Astrocyte of the cerebellum (primary cell): ENCODE data around the gene USP48.

Source experiments
- DNase-seq: peaks from one replicate; pipeline ENCODE4 v3.0.0-alpha.2; 2011; ENCODE audit warnings: low read depth
- H3K4me3 ChIP-seq: 2 replicates; pipeline ENCODE4 v1.5.1; 2011; ENCODE audit warnings: mild to moderate bottlenecking, low read depth, low read length, moderate library complexity
- CTCF ChIP-seq: IDR thresholded peaks from 2 replicates; pipeline ENCODE4 v1.5.1; 2012; ENCODE audit warnings: low read length, low read depth, moderate library complexity, mild to moderate bottlenecking; ENCODE audit errors: missing control alignments
- in situ Hi-C: cut with HindIII; loops from 2 replicates; pipeline ENCODE4 v1.10.0; 2017; ENCODE audit warnings: low sequenced_read_pairs

Gene USP48

GRCh38 chr1:21721295-21721985 lies 61.5 kb downstream of the USP48 start:
- in situ Hi-C loops, result loop anchor here (10.0 kb wide), 1 partner anchor 243 kb away; no protein-coding TSS in a partner anchor
- TF ChIP-seq CTCF, result no peak
- no peak overlapping the region for H3K4me3 ChIP-seq
- DNase-seq, result no peak

GRCh38 chr1:21716169-21716568 lies 66.8 kb downstream of the USP48 start:
- no peak for TF ChIP-seq CTCF
- DNase-seq, result no peak
- H3K4me3 ChIP-seq, result no peak overlapping the region
- in situ Hi-C loops, result no loop called here

GRCh38 chr1:21707891-21708290 lies 75.1 kb downstream of the USP48 start:
- TF ChIP-seq CTCF, result no peak
- no peak for DNase-seq
- in situ Hi-C loops, result no loop called here
- H3K4me3 ChIP-seq, result no peak overlapping the region

GRCh38 chr1:21707086-21707840 lies 75.7 kb downstream of the USP48 start:
- in situ Hi-C loops, result no loop called here
- TF ChIP-seq CTCF, result no peak
- no peak for DNase-seq
- H3K4me3 ChIP-seq, result no peak overlapping the region

- no peak for TF ChIP-seq CTCF
- DNase-seq, result no peak
- no peak overlapping the region for H3K4me3 ChIP-seq
- in situ Hi-C loops, result no loop called here
Observed at GRCh38 chr1:21706151-21706835, 76.7 kb downstream of the USP48 start.

GRCh38 chr1:21705303-21705980 lies 77.5 kb downstream of the USP48 start:
- H3K4me3 ChIP-seq, result no peak overlapping the region
- in situ Hi-C loops, result no loop called here
- no peak for DNase-seq
- TF ChIP-seq CTCF, result no peak
